Dermis blood vessel endothelial cell (primary cell): Measurements from ENCODE around the gene PGK1. TPM values are rescaled to one million over a fixed set of nuclear protein-coding genes. Genes with fewer than 3 reads are reported as not detected.
"Not testable (repeated sequence)": the region's sequence is repeated elsewhere in the genome, so short reads cannot be mapped to it uniquely, and the experiment has no call there.

Experiments
- DNase-seq: peaks from one replicate; pipeline ENCODE4 v3.0.0; 2010
- total RNA-seq: library from RNA; depleted of rRNA; stranded (reverse); fragments of >200 nt; gene quantifications from 2 replicates; pipeline ENCODE4 v1.2.3, GENCODE V29; 2014

The PGK1 gene
- total RNA-seq, 1 donor from 2014 or later: 284 TPM

- DNase-seq: no peak
These were observed 12.7 kb downstream of the PGK1 start for GRCh38 chrX:78116766-78117165.

DNA sequence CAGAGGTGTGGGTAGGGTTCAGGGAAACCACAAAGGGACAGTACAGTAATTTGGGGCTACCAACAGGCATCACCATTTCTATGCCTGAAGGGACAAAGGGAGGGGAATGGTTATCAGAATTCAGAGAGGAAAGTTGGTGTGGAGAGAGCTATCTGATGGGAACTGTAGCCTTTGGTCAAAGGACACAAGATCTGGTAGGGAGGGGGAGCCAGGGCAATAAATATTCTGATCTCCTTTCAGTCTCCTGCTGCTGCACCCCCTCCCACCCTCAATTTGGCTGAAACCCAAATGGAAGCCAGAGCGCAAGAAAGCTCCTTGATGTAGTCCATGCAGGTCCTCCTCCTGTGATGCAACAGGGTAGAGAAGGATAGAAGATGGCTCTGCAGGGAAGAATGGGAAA lies 14.6 kb downstream of the PGK1 start:
- no peak for DNase-seq

GRCh38 chrX:78119521-78120227 lies 15.6 kb downstream of the PGK1 start:
- peak; percentile 27 for DNase-seq

DNA sequence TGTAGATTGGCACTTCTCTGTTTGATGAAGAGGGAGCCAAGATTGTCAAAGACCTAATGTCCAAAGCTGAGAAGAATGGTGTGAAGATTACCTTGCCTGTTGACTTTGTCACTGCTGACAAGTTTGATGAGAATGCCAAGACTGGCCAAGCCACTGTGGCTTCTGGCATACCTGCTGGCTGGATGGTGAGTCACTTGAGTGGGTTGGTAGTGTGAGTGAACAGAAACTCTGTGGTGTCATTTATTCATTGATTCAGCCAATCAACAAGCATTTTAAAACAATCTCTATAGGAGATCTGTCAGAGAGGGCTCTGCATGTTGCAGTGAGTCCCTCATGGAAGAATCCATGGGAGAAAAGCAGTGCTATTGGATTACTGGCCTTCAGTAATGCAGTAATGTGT lies 19.1 kb downstream of the PGK1 start:
- peak; percentile 9 for DNase-seq

DNA sequence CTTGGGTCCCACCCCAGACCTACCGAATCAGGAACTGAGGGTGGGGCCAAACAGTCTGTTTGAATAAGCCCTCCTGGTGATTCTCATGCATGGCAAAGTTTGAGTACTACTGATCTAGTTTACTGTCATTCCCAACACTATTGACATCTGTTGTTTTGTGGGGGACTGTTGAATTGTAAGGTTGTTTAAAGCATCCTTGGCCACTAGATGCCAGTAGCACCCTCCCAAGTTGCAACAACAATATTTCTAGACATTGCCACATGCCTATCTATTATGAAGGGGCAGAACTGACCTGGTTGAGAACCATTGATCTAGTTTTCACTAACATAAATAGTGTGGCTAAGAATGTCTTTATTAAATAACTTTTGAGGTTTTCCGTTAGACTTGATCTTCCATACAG lies 20.3 kb downstream of the PGK1 start:
- DNase-seq: peak; percentile 19

DNA sequence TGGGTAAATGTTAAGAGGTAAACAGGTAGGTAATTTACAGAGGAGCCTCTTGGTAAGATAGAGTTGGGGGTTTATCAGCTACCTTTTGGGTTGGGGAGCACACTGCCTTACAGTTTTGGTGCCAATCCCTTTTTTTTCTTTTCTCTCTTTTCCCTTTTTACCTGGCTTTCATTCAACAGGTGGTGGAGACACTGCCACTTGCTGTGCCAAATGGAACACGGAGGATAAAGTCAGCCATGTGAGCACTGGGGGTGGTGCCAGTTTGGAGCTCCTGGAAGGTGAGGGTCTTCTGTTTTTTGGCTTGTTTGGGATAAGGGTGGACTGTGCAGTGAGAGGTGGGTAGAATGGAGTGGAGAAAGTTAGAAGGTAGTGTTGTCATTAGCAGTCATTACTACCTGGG lies 21.1 kb downstream of the PGK1 start:
- no peak for DNase-seq

DNA sequence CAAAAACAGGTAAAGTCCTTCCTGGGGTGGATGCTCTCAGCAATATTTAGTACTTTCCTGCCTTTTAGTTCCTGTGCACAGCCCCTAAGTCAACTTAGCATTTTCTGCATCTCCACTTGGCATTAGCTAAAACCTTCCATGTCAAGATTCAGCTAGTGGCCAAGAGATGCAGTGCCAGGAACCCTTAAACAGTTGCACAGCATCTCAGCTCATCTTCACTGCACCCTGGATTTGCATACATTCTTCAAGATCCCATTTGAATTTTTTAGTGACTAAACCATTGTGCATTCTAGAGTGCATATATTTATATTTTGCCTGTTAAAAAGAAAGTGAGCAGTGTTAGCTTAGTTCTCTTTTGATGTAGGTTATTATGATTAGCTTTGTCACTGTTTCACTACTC lies 21.7 kb downstream of the PGK1 start:
- not testable (repeated sequence) for DNase-seq

DNA sequence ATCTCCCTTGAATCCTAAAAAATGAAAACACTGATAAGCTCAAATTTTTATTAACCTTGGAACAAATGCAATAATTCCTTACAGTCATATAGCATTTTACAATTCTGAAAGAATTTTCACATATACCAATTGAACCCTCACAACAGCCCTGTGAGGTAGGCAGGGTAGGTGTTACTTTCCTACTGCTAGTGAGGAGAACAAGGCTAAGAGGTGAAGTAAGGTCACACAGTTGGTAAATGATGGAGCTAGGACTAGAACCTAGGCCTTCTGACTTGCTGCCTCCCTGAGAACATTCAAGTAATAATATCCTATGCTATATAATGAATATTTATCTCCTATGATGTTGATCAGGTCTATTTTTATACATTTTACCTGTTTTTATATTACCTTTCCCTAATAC lies 25.7 kb downstream of the PGK1 start:
- no peak for DNase-seq

DNA sequence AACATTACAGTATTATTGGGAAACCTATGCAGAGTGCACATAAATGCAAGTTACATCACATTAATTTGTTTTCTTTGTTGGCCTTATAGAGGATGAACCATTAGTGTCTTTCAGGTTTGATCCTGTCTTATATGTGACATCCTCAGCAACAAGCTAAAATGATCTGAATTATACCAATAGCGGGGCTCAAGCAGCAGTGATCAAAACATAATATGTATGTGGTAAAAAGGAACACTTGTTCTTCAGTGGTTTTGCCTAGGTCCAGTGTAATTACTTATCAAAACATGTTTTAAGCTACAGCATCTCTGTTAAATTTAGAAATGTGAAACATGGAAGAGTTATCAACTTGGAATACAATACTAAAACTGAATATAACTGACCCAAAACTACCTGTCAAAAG lies 26.3 kb downstream of the PGK1 start:
- no peak for DNase-seq

GRCh38 chrX:78131117-78131516 lies 27.1 kb downstream of the PGK1 start:
- no peak for DNase-seq

- no peak for DNase-seq
These were observed 29.4 kb downstream of the PGK1 start for GRCh38 chrX:78133238-78133960.

DNA sequence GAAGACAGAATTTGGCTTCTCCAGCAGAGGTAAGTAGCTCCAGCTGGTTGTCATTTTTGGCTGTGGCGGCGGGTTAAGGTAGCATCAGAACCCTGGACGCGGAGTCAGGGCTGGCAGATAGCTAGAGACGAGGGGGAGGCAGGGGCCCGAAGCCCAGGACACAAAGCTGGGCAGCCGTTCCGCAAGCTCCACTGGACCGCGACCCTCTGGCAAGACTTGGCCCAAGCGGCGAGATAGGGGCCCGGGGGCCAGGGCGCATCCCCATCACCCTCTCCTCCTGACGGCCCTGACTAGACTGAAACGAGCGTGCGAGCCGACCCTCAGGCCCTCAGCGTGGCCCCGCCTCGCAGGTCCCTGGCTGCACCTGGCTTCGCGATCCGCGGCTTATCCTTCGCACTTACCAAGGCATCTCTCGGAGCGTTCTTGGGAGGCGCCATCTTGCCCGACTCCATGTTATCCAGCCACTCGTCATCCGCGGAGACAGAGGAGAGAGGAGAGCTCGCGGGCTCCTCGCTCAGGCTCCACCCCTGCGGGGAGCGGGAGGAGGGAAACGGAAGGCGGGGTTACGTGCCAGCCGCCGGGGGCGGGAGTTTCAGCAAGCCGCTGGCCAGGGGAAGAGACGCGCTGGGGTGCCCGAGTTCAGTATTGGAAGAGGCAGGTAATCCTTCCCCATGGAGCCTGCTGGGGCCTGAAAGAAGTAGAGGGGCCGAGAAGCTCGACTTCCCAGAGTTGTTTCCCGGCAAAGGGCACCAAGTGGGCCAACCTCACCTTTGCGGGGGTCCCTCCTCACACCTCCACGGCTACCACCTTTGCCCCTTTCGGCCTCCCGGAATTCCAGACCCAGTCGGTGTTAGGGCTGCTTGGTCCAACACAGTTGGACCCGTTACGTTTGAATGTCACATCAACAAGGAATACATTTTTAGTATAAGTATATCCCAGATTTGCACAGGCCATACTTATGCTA lies 35.4 kb downstream of the PGK1 start, which contains the start of gene TAF9B:
TAF9B (minus strand) TSS at position 491 of the 964 bp plus-strand sequence; CDS start at position 452, 39 bp downstream.
- DNase-seq: peak; percentile 84

GRCh38 chrX:78140206-78140605 lies 36.2 kb downstream of the PGK1 start:
- no peak for DNase-seq

DNA sequence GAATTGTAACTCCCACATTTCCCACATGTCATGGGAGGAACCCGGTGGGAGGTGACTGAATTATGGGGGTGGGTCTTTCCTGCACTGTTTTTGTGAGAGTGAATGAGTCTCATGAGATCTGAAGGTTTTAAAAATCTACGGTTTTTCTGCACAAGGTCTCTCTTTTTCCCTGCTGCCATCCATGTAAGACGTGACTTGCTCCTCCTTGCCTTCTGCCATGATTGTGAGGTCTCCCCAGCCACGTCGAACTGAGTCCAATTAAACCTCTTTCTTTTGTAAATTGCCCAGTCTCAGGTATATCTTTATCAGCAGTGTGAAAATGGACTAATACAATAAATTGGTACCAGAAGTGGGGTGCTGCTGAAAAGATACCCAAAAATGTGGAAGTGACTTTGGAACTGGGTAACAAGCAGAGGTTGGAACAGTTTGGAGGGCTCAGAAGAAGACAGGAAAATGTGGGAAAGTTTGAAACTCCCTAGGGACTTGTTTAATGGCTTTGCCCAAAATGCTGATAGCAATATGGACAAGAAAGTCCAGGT lies 43.0 kb downstream of the PGK1 start:
- DNase-seq: not testable (repeated sequence)

GRCh38 chrX:78157373-78157772 lies 53.3 kb downstream of the PGK1 start:
- DNase-seq: not testable (repeated sequence)

DNA sequence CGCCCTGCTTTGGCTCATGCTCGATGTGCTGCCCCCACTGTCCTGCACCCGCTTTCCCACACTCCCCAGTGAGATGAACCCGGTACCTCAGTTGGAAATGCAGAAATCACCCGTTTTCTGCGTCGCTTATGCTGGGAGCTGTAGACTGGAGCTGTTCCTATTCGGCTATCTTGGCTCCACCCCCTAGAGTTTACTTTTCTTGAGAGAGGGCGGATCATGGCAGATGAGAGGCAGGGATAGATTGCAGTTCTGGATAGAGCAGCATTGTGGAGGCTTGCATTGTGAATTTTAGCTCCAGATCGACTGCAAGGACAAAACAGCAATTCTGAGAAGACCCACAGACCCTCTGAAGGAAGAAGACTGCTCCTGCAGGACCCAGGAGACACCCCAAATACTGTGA lies 53.8 kb downstream of the PGK1 start:
- DNase-seq: not testable (repeated sequence)

DNA sequence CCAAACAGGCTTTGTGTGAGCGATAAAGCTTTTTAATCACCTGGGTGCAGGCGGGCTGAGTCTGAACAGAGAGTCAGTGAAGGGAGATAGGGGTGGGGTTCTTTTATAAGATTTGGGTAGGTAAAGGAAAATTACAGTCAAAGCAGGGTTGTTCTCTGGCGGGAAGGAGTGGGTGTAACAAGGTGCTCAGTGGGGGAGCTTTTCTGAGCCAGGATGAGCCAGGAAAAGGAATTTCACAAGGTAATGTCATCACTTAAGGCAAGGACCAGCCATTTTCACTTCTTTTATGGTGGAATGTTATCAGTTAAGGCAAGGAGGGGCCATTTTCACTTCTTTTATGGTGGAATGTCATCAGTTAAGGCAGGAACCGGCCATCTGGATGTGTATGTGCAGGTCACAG lies 56.7 kb downstream of the PGK1 start:
- not testable (repeated sequence) for DNase-seq

- DNase-seq: not testable (repeated sequence)
These were observed 59.1 kb downstream of the PGK1 start for GRCh38 chrX:78163175-78163574.

GRCh38 chrX:78165425-78165824 lies 61.4 kb downstream of the PGK1 start:
- no peak for DNase-seq

GRCh38 chrX:78168065-78168464 lies 64.0 kb downstream of the PGK1 start:
- peak; percentile 0 for DNase-seq
